GM19328 (cell line): Measurements from ENCODE around the gene HELZ2.
"Not testable (repeated sequence)": the region's sequence is repeated elsewhere in the genome, so short reads cannot be mapped to it uniquely, and the experiment has no call there.

ENCODE experiments used
- ATAC-seq: cut with Tn5 transposase; IDR thresholded peaks from one replicate; pipeline ENCODE4 v1.9.1; 2021; ENCODE audit warnings: mild to moderate bottlenecking, moderate library complexity; ENCODE audit not compliant: unreplicated experiment

The HELZ2 gene

GRCh38 chr20:63579017-63579694, 5.1 kb upstream of the HELZ2 start:
- ATAC-seq, result no peak

GRCh38 chr20:63578224-63579016, 4.4 kb upstream of the HELZ2 start:
- ATAC-seq, result no peak

- ATAC-seq, result no peak
Measured at GRCh38 chr20:63577317-63577894, 3.4 kb upstream of the HELZ2 start.

- no peak for ATAC-seq
Measured at GRCh38 chr20:63576311-63576710, 2.3 kb upstream of the HELZ2 start.

GRCh38 chr20:63574829-63575743, 1.0 kb upstream of the HELZ2 start:
- no peak for ATAC-seq

GRCh38 chr20:63573647-63574131, 350 bp downstream of the HELZ2 start:
- no peak for ATAC-seq

- ATAC-seq, result no peak
Measured at GRCh38 chr20:63572788-63573646, 1.0 kb downstream of the HELZ2 start.

- ATAC-seq, result no peak
Measured at GRCh38 chr20:63572071-63572787, 1.8 kb downstream of the HELZ2 start.

GRCh38 chr20:63571087-63571478, 3.0 kb downstream of the HELZ2 start:
- not testable (repeated sequence) for ATAC-seq

GRCh38 chr20:63570281-63571086, 3.6 kb downstream of the HELZ2 start:
- ATAC-seq, result no peak

- ATAC-seq, result no peak
Measured at GRCh38 chr20:63568986-63569949, 4.8 kb downstream of the HELZ2 start.

- peak; percentile 18 for ATAC-seq
Measured at GRCh38 chr20:63568170-63568981, 5.7 kb downstream of the HELZ2 start.

GRCh38 chr20:63567386-63568169, 6.5 kb downstream of the HELZ2 start:
- ATAC-seq, result peak; percentile 56

GRCh38 chr20:63567136-63567385, 7.0 kb downstream of the HELZ2 start:
- no peak for ATAC-seq

- ATAC-seq, result no peak
Measured at GRCh38 chr20:63566395-63567135, 7.5 kb downstream of the HELZ2 start.
